SU-DHL-6 (cell line): ENCODE measurements around the gene ASIP.

Experiments
- EZH2phosphoT487 ChIP-seq: fragments of 200-600 bp; sonication (generic), shearing (Covaris generic); conservative IDR thresholded peaks from 2 replicates; pipeline ENCODE4 v1.6.1; 2018; ENCODE audit warnings: mild to moderate bottlenecking, antibody characterized with exemption, low read length, moderate library complexity, mixed read lengths
- TF ChIP-seq, protein P1 (sequence below): fragments of 200-600 bp; sonication (generic); IDR thresholded peaks from one replicate; pipeline ENCODE4 v1.5.1; 2017; ENCODE audit warnings: antibody characterized with exemption, mild to moderate bottlenecking, low read length, moderate library complexity; ENCODE audit not compliant: insufficient read depth, poor library complexity, severe bottlenecking

DNA sequence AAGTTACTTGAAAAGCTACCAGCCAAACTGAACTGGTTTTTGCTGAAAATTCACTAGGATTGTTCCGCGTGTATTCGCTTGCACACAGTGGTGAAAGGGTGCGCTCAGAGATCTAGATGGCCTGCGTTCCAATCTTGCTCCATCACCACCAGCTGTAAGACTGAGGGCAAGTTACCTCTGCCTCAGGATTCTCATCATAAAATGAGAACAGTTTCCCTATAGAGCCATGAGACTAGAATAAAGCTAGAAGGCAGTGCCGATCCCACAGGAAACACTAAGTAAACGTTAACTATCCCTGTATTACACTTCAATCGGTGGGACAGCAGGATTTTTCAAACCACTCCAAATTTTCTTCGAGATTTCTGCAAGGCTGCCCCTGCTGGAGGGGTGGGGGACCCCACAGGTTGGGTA lies 61.1 kb downstream of the ASIP start:
- TF ChIP-seq, protein P1, sequence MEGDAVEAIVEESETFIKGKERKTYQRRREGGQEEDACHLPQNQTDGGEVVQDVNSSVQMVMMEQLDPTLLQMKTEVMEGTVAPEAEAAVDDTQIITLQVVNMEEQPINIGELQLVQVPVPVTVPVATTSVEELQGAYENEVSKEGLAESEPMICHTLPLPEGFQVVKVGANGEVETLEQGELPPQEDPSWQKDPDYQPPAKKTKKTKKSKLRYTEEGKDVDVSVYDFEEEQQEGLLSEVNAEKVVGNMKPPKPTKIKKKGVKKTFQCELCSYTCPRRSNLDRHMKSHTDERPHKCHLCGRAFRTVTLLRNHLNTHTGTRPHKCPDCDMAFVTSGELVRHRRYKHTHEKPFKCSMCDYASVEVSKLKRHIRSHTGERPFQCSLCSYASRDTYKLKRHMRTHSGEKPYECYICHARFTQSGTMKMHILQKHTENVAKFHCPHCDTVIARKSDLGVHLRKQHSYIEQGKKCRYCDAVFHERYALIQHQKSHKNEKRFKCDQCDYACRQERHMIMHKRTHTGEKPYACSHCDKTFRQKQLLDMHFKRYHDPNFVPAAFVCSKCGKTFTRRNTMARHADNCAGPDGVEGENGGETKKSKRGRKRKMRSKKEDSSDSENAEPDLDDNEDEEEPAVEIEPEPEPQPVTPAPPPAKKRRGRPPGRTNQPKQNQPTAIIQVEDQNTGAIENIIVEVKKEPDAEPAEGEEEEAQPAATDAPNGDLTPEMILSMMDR = no peak
- no peak for TF ChIP-seq EZH2phosphoT487
